Endodermal cell (in vitro differentiated cells): Measurements from ENCODE around the gene CAMTA1. TPM values are rescaled to one million over a fixed set of nuclear protein-coding genes. Genes with fewer than 3 reads are reported as not detected.

Experiments used
- DNase-seq: peaks from one replicate; pipeline ENCODE4 v3.0.0-alpha.2; 2017
- H3K27ac ChIP-seq: 2 replicates; pipeline ENCODE4 v1.5.1; 2013; ENCODE audit warnings: mild to moderate bottlenecking, low read depth, low read length, moderate library complexity
- H3K27me3 ChIP-seq: 2 replicates; pipeline ENCODE4 v1.6.1; 2013; ENCODE audit warnings: mild to moderate bottlenecking, low read length, moderate library complexity; ENCODE audit not compliant: insufficient read depth, control insufficient read depth, poor library complexity, severe bottlenecking
- H3K36me3 ChIP-seq: 2 replicates; pipeline ENCODE4 v1.7.0; 2013; ENCODE audit warnings: mild to moderate bottlenecking, low read length, moderate library complexity; ENCODE audit not compliant: control insufficient read depth, insufficient read depth
- H3K4me1 ChIP-seq: one replicate; pipeline ENCODE4 v1.7.0; 2013; ENCODE audit warnings: low read length; ENCODE audit not compliant: control insufficient read depth, insufficient read depth
- H3K4me3 ChIP-seq: 2 replicates; pipeline ENCODE4 v1.5.1; 2013; ENCODE audit warnings: mild to moderate bottlenecking, low read length, moderate library complexity
- H3K9ac ChIP-seq: 2 replicates; pipeline ENCODE4 v1.6.1; 2013; ENCODE audit warnings: mild to moderate bottlenecking, low read length, moderate library complexity; ENCODE audit not compliant: poor library complexity, severe bottlenecking; ENCODE audit errors: extremely low read depth
- H3K9me3 ChIP-seq: 2 replicates; pipeline ENCODE4 v1.6.1; 2013; ENCODE audit warnings: mild to moderate bottlenecking, low read length, moderate library complexity; ENCODE audit not compliant: control insufficient read depth
- H3K27ac Mint-ChIP-seq: 2 replicates; pipeline ENCODE4 v1.8.0; 2020; ENCODE audit warnings: mixed read lengths
- H3K27me3 Mint-ChIP-seq: 2 replicates; pipeline ENCODE4 v1.8.0; 2021; ENCODE audit warnings: mild to moderate bottlenecking, mixed read lengths; ENCODE audit not compliant: insufficient read depth
- H3K36me3 Mint-ChIP-seq: 2 replicates; pipeline ENCODE4 v1.8.0; 2020; ENCODE audit warnings: low read depth, mixed read lengths
- H3K4me1 Mint-ChIP-seq: 2 replicates; pipeline ENCODE4 v1.8.0; 2020; ENCODE audit warnings: mixed read lengths
- H3K4me3 Mint-ChIP-seq: 2 replicates; pipeline ENCODE4 v1.8.0; 2020; ENCODE audit warnings: mild to moderate bottlenecking, moderate library complexity, mixed read lengths
- H3K9me3 Mint-ChIP-seq: 2 replicates; pipeline ENCODE4 v1.8.0; 2020; ENCODE audit warnings: mild to moderate bottlenecking, mixed read lengths
- CTCF ChIP-seq: fragments of 200-600 bp; sonication (generic); conservative IDR thresholded peaks from 2 replicates; pipeline ENCODE4 v1.5.0; 2021; ENCODE audit warnings: antibody characterized with exemption, mild to moderate bottlenecking
- WGBS, 2 experiments: methylation state at CpG; one replicate each; pipeline versions ENCODE4 v1.1.5 to v1.1.7; 2013; ENCODE audit warnings: missing lambda C conversion rate in 2 of 2, mixed read lengths in 1 of 2; ENCODE audit not compliant: insufficient coverage in 1 of 2, insufficient read length in 1 of 2; 5-methylcytosine and 5-hydroxymethylcytosine counted together
- total RNA-seq, 2 donors: library from RNA; stranded (reverse); fragmentation: NEBNext Ultra II Directional in 1 of 2; extraction: Animal tissue kit (Norgen Biotek cat#: 25700) in 1 of 2; gene quantifications; 2 replicates in 1 of 2; 3 replicates in 1 of 2; pipeline ENCODE4 v1.2.1, GENCODE V29; 2021

Gene CAMTA1
- total RNA-seq, 2 donors from 2014 or later, result 123 to 137 TPM

- no peak overlapping the region for H3K27ac Mint-ChIP-seq
These were observed 27.4 kb upstream of the CAMTA1 start for GRCh38 chr1:6757719-6758435.

GRCh38 chr1:6761196-6761737, 24.0 kb upstream of the CAMTA1 start:
- H3K36me3 Mint-ChIP-seq, result no peaks in the 10 kb centered on the region
- Histone ChIP-seq H3K4me1 (no peaks in the 10 kb centered on the region), H3K36me3 (no peaks in the 10 kb centered on the region), H3K27ac (no peak overlapping the region), H3K27me3 (no peaks in the 10 kb centered on the region), H3K9ac (no peak overlapping the region), H3K9me3 (no peaks in the 10 kb centered on the region), H3K4me3 (no peak overlapping the region)
- no peak overlapping the region for H3K4me3 Mint-ChIP-seq
- DNase-seq, result no peak
- peaks cover 3% of the 10 kb centered on the region for H3K27me3 Mint-ChIP-seq
- TF ChIP-seq CTCF, result no peak
- no peak overlapping the region for H3K27ac Mint-ChIP-seq
- 95% methylated on average over 7 to 9 of the region's 9 CpGs for WGBS, 2 experiments
- H3K9me3 Mint-ChIP-seq, result no peaks in the 10 kb centered on the region
- no peaks in the 10 kb centered on the region for H3K4me1 Mint-ChIP-seq

More at GRCh38 chr1:6757719-6758435, 27.4 kb upstream of the CAMTA1 start:
- H3K4me1 ChIP-seq, result no peaks in the 10 kb centered on the region
- no peak overlapping the region for H3K9ac ChIP-seq
- no peak overlapping the region for H3K27ac ChIP-seq
- H3K4me3 ChIP-seq, result no peak overlapping the region
- TF ChIP-seq CTCF, result peak; percentile 37
- no peak for DNase-seq
- H3K27me3 Mint-ChIP-seq, result peaks cover 3% of the 10 kb centered on the region
- H3K9me3 ChIP-seq, result no peaks in the 10 kb centered on the region
- no peaks in the 10 kb centered on the region for H3K4me1 Mint-ChIP-seq
- no peaks in the 10 kb centered on the region for H3K27me3 ChIP-seq
- WGBS, 2 experiments, result 87 to 96% methylated on average over 17 to 25 of the region's 25 CpGs
- H3K36me3 ChIP-seq, result no peaks in the 10 kb centered on the region
- no peaks in the 10 kb centered on the region for H3K36me3 Mint-ChIP-seq
- H3K4me3 Mint-ChIP-seq, result no peak overlapping the region
- H3K9me3 Mint-ChIP-seq, result no peaks in the 10 kb centered on the region

GRCh38 chr1:6762060-6762459, 23.2 kb upstream of the CAMTA1 start:
- Histone ChIP-seq H3K4me3 (no peak overlapping the region), H3K9ac (no peak overlapping the region), H3K27ac (no peak overlapping the region), H3K4me1 (no peaks in the 10 kb centered on the region), H3K27me3 (no peaks in the 10 kb centered on the region), H3K9me3 (no peaks in the 10 kb centered on the region), H3K36me3 (no peaks in the 10 kb centered on the region)
- TF ChIP-seq CTCF, result no peak
- peaks cover 3% of the 10 kb centered on the region for H3K27me3 Mint-ChIP-seq
- no peaks in the 10 kb centered on the region for H3K9me3 Mint-ChIP-seq
- no peaks in the 10 kb centered on the region for H3K4me1 Mint-ChIP-seq
- H3K4me3 Mint-ChIP-seq, result no peak overlapping the region
- no peak overlapping the region for H3K27ac Mint-ChIP-seq
- no peaks in the 10 kb centered on the region for H3K36me3 Mint-ChIP-seq
- 92 to 96% methylated on average over 5 to 6 of the region's 6 CpGs for WGBS, 2 experiments
- no peak for DNase-seq
